ENCODE data around the gene TMEM184A.

TMEM184A gene

DNA sequence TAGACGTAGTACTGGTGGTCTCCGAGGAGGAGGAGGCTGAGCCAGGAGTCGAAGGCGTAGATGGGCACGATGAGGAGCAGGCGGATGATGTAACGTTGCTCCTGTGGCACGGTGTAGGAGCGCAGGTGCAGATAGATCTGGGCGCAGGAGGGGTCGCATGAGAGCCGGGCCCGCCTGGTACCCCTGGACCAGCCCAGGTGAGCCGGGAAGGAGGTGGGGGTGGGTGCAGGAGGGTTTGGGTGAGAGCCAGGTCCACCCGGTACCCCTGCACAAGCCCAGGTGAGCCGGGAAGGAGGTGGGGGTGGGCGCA, 5.2 kb downstream of the TMEM184A start:
- DNase-seq (ENCODE audit: low read depth) = no peak

DNA sequence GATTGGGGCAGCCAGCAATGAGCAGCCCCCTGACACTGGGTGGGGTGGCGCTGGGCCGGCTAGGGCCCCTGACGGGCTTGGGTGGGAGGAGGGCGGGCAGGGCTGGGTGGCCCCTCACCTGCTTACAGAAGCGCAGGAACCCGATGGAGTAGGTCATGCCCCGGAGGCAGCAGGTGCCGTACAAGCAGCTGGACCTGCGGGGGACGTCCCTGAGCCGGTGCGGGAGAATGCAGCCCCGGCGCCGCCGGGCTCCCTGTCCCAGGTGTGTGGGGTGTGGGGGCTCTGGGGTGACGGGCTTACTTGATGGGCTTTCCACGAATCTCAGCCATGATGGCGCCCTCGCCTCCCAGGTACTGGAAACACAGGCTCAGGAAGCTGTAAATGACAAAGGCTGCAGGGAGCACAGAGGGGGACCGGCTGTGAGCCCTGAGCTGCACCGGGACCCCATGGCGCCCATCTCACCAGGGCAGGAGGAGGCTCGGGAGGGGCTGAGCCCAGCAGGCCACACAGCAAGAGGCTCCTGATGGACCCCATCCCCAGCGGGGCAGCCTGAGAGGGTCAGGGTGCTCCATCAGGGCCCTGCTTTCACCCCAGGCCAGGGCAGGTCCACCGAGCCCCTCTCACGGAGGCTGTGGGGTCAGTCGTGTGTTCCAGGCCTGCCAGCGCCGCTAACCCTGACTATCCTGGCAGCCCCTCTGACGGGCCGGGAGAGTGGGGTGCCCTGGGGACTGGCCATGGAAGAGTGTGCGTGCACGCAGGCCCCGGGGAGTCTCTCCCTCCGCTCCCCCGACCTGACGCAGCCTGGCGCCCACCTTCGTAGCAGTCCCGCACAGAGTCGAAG, 5.8 kb downstream of the TMEM184A start:
- DNase-seq (ENCODE audit: low read depth) = no peak

DNA sequence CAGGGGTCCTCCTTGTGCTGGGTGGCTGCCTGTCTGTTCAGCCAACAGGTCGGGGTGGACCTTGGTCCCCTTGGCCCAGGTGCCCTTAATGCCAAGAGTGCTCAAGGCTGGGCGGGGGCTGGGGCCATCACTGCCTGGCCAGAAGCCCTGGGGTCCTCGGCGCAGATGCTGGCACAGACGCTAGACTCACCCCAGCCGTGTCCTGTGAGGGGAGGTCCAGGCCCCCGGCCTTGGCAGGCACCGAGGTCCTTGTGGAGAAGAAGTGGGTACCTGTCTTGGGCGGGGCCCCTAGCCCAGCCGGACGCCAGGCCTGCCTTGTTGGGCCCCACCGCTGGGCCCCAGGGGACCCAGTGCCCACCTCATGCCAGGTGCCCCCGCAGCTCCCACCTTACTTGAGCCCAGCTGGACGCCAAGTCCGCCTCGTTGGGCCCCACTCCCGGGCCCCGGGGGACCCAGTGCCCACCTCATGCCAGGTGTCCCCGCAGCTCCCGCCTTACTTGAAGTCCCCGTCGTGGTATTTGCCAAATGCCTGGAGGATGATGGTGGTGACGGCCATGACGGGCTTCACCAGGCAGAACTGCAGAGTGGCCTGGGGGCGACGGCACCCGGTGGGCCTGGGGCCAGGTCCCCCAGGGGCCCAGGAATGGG, 6.5 kb downstream of the TMEM184A start:
- DNase-seq (ENCODE audit: low read depth) = no peak

DNA sequence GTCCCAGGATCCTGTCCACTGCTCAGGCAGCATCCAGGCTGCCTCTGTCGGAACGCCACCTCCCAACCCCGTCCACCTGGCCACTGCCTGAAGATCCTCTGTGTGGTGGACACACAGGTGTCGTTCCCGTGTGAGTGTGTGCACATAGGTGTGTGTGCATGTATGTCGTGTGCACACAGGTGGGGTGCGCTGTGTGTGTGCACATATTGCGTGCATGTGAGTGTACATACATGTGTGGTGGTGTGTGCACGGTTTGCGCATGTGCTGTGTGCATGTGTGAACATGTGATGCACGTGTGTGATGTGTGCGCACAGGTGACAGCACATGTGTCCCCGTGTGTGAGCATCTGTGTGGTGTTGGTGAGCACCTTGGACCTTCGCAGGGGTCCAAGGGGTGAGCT, 7.1 kb downstream of the TMEM184A start:
- DNase-seq (ENCODE audit: low read depth) = no peak

GRCh38 chr7:1548438-1548831, 7.6 kb downstream of the TMEM184A start:
- no peak for DNase-seq (ENCODE audit: low read depth)

- no peak for DNase-seq (ENCODE audit: low read depth)
These were observed 8.1 kb downstream of the TMEM184A start for GRCh38 chr7:1547777-1548437.

DNA sequence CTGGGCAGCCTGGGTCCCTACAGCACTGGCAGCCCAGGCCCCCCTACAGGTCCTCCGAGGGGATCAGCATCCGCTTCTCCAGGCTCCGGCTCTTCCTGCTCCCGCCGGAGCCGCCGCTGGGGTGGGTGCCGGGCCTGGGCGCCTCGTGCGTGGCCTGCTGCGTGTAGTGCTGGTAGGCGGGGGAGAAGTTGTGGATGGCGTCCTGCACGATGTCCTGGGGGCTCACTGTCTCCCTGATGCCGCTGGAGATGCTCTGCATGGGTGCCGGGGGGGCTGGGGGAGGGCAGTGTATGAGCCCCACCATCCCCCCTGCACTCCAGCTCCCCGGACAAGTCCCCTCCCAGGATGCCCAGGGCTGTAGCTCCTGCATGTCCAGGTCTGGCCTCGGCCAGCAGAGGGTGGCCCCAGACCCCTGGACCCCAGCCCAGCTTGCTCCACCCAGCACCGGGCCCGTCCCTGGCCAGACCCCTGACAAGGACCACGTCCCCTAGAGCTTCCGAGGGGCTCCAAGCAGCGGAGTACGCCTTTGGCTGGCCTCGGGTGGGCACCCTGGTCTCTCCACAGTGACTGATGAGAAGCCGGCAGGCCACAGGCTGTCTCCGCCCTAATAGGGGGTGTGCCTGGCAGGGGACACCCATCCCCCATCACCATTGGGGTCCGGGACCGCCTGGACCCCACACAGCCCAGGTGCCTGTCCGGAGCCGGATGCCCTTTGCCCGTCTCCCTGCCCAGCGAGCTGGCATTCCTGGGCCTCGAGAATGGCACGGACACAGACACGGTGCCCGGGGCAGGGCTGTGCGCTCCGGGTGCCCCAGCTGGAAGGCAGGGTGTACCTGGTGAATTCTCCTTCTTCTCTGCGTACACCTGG, 8.9 kb downstream of the TMEM184A start:
- no peak for DNase-seq (ENCODE audit: low read depth)

DNA sequence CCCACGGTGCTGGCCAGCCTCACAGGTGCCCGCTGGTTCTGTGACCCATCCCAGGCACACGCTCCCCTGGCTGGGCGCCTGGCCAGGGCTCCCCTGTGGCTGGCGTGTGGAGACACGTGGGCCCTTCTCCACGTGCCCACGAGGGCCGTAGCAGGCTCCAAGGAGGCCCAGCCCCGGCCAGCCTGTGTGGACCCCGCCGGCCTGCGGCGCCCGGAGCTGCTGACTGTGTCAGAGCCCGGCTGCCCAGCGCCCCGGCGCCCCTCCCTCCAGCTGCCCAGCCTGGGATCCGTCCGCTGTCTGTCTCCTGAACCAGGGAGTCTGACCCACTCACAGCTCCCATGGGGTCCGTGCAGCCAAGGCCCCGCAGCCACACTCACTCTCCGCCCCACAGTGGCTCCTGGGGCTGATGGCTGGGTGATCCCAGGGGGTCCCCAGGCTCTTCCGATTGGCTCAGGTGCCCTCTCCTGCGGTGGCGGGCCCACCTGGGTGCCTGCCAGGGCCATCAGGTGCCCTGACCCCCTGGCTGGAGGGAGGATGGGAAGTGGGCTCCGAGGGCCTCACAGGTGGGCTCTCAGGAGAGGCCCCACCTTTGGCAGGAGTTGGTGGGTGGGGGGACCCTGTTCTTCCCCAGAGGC, 9.6 kb downstream of the TMEM184A start:
- no peak for DNase-seq (ENCODE audit: low read depth)

DNA sequence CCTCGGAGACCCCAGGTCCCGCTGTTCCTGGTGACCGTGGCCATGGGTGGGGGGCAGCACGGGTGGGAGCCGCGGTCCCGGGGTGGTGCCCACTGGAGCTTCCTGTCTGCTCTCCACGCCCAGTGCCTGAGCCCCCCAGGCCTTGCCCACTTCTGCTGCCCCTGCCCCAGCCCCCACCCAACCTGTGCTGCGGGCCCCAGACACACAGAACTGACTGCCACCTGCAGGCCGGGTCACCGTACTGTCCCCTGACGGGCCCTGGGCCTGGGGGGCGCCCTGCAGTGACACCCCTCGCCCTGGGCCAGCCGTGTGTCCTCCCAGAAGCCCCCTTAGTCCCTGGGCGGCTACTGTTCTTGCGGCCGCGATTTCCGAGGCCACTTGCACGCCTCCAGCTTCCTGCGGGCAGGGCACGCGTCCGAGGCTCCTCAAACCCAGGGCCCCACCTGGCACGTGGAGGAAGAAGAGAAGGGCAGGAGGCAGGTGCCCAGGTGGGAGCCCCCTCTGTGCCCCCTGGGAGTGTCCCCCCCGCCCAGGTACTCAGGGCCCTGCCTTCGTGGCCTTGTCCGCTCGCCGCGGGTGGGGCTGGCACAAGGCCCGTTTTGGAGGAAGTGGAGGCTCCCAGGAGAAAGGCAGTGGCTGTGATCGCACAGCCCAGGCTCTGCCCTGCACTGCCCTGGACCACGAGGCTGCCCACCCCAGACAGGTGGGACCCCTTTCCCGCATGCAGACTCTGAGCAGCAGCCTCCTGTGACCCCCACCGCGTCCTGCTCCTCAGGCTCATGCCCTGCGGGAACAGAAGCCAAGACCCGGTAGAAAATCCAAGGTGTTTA, 10.4 kb downstream of the TMEM184A start:
- no peak for DNase-seq (ENCODE audit: low read depth)

- DNase-seq (ENCODE audit: low read depth) = no peak
These were observed 11.0 kb downstream of the TMEM184A start for GRCh38 chr7:1544896-1545416.

DNA sequence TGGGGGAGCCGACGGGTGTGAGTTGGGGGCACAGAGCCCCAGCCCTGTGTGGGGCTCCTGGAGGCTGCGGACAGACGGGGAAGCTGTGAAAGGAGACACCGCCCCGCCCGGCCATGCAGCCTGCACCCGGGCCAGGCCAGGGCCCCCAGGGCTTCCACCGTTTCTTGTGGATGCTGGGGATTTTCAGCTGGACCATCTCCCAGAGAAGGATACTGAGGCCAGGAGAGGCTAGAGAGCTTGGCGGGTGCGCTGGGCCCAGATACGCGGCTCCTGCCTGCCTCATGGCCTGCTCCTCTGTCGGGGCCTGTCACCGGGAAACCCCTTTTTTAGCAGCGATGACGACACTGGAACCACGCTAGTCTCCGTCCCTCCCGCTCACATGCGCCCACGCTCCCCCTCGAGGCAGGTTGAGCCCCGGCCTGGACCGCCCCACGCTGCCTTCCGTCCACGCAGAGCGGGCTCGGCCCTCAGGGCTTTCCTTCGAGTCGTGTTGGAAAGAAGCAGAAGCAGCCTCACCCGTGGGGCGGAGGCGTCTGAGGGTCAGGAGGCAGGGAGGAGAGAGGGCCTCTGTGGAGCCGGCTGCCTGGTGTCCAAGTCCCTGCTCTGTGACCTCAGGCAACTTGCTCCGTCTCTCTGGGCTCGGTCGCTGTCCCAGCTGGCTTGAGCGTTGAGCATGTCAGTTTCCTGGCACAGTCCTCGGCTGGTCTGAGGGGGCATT, 11.7 kb downstream of the TMEM184A start:
- no peak for DNase-seq (ENCODE audit: low read depth)

GRCh38 chr7:1543826-1544177, 12.2 kb downstream of the TMEM184A start:
- DNase-seq (ENCODE audit: low read depth) = no peak

- DNase-seq (ENCODE audit: low read depth) = no peak
These were observed 12.9 kb downstream of the TMEM184A start for GRCh38 chr7:1542841-1543747.

DNA sequence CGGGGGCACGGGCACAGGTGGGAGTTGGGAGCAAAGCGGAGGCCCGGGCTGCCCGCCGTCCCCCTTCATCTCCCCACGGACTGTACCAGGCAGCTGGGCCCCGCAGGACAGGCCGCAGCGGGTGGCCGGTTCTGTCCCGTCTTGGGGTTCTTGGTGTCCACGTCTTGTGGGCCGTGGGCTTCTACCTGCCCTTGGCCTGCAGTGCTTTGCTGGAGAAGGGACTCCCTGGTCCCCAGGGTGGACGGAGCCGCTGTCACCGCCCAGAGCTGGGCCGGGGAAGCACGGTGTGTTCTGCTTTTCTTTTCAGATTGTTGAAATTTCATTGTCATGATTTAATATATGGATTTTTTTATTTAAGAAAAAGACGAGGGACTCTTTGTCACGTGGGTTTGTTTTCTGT, 13.7 kb downstream of the TMEM184A start:
- no peak for DNase-seq (ENCODE audit: low read depth)

DNA sequence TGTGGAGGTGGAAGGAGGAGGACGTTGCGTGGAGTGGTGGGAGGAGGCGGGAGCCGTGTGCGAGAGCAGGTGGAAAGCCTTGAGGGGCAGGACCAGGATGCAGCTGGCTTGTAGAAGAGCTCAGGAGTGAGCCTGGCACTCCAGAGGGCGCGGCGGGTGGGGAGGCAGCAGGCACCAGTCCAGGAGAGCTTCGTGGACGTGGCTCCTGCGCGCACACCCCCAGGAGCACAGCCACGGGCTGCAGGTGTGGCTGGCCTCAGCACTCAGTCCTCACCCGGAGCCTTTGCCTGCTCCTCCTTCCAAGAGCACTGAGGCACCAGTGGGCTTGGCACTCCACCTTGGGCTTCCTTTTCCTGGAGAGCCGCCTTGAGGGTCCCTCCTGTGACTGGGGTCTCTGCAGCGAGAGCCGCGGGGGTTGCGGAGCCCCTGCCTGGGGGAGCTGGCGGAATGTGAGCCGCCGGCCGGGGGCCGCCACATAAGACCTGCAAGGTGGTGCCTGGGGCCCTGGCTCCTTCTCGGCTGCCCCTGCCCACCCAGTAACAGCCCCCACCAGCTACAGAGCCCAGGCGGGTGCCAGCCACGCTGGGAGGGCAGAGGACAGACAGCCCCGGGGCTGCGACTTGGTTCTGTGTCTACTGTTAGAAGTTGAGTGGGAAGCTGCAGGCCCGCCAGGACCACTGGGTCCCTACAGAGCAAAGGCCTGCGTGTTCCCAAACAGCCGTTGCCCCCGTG, 14.4 kb downstream of the TMEM184A start:
- no peak for DNase-seq (ENCODE audit: low read depth)

DNA sequence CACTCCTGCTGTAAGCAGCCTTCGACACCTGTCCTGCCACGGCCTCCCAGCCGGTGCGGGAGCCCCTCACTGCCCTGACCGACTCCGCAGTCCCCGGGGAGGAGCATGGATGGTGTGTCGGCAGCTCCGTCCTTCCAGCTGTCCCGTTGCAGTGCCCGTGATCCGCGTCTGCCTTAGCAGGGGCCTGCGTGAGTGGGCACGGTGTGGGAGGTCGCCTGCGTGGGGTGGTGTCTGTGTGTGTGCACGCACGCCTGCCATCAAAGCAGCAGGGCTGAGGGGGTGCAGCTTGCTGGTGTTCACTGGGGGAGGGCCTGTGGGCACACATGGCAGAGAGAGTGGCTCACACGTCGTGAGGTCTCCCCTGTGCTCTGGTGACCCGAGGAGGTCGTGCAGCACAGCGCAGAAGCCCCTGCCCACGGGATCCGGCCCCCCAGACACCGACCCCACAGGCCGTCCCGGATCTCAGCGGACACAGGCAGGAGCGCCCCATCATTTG, 15.2 kb downstream of the TMEM184A start:
- DNase-seq (ENCODE audit: low read depth) = no peak

DNA sequence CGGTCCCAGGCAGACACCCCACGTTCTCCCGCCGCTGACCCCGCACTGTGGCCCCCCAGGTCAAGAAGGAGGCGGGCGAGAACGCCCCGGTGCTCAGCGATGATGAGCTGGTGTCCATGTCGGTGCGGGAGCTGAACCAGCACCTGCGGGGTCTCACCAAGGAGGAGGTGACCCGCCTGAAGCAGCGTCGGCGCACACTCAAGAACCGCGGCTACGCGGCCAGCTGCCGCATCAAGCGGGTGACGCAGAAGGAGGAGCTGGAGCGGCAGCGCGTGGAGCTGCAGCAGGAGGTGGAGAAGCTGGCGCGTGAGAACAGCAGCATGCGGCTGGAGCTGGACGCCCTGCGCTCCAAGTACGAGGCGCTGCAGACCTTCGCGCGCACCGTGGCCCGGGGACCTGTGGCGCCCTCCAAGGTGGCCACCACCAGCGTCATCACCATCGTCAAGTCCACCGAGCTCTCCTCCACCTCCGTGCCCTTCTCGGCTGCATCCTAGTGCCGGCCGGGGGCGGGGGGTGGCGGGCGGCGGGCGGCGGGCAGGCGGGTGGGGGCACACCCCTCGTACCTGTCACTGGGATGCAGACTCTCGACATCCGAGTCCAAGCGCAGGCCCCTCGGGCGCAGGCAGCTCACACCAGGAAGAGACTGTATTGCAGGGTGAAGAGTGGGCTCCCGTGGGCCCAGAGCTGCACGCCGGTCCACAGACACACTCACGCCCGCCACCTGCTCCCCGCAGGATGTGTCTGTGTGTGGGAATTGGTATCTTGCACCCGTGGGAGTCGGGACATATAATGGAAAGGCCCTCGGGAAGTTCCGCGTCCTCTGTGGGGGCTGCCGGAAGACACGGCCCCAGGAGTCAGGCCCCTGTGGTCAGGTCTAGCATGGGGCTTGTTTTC, 15.9 kb downstream of the TMEM184A start:
- DNase-seq (ENCODE audit: low read depth) = no peak

All from fibroblast of gingiva (primary cell).